Occipital lobe (tissue), 2 donors: ENCODE results near the gene CSDE1. TPM values are rescaled to one million over a fixed set of nuclear protein-coding genes. Genes with fewer than 3 reads are reported as not detected.
"Not testable (repeated sequence)": the region's sequence is repeated elsewhere in the genome, so short reads cannot be mapped to it uniquely, and the experiment has no call there.

Source experiments
- DNase-seq: peaks from one replicate; lab custom pipeline; 2025; lab: John Stamatoyannopoulos, UW
- total RNA-seq: library from RNA; depleted of rRNA; stranded (reverse); fragments of >200 nt; gene quantifications from one replicate; pipeline ENCODE4 v1.2.3, GENCODE V29; 2014

Gene CSDE1
- total RNA-seq, result 794 TPM

GRCh38 chr1:114757455-114758255 is at the start of gene CSDE1:
TSS of gene CSDE1 (minus strand) at chr1:114757984. CDS start at chr1:114739890, 18,094 bp downstream.
- DNase-seq, result peak; percentile 95

GRCh38 chr1:114804449-114804848 is 46.7 kb upstream of the CSDE1 start:
- DNase-seq, result not testable (repeated sequence)

GRCh38 chr1:114803001-114803400 is 45.2 kb upstream of the CSDE1 start:
- DNase-seq, result no peak

- no peak for DNase-seq
Observed at GRCh38 chr1:114794038-114794437, 36.3 kb upstream of the CSDE1 start.

- DNase-seq, result not testable (repeated sequence)
Observed at GRCh38 chr1:114790581-114790980, 32.8 kb upstream of the CSDE1 start.

- not testable (repeated sequence) for DNase-seq
Observed at GRCh38 chr1:114786440-114786839, 28.7 kb upstream of the CSDE1 start.

- no peak for DNase-seq
Observed at GRCh38 chr1:114782476-114782875, 24.7 kb upstream of the CSDE1 start.

- DNase-seq, result peak; percentile 88
Observed at GRCh38 chr1:114780344-114781226, 22.8 kb upstream of the CSDE1 start, which contains the start of gene SIKE1. TSS of gene SIKE1 (minus strand) at chr1:114780685. CDS start at chr1:114780607, 78 bp downstream.

GRCh38 chr1:114779722-114780121 is 21.9 kb upstream of the CSDE1 start:
- no peak for DNase-seq

- DNase-seq, result not testable (repeated sequence)
Observed at GRCh38 chr1:114776726-114777125, 18.9 kb upstream of the CSDE1 start.

GRCh38 chr1:114771992-114772391 is 14.2 kb upstream of the CSDE1 start:
- DNase-seq, result no peak

- DNase-seq, result no peak
Observed at GRCh38 chr1:114770989-114771388, 13.2 kb upstream of the CSDE1 start.

- no peak for DNase-seq
Observed at GRCh38 chr1:114764689-114765088, 6.9 kb upstream of the CSDE1 start.

- no peak for DNase-seq
Observed at GRCh38 chr1:114758256-114758832, 560 bp upstream of the CSDE1 start.

- no peak for DNase-seq
Observed at GRCh38 chr1:114756949-114757454, 782 bp downstream of the CSDE1 start.

- DNase-seq, result no peak
Observed at GRCh38 chr1:114756009-114756892, 1.5 kb downstream of the CSDE1 start.

- no peak for DNase-seq
Observed at GRCh38 chr1:114755006-114755931, 2.5 kb downstream of the CSDE1 start.

- not testable (repeated sequence) for DNase-seq
Observed at GRCh38 chr1:114753702-114754101, 4.1 kb downstream of the CSDE1 start.

GRCh38 chr1:114753143-114753542 is 4.6 kb downstream of the CSDE1 start:
- DNase-seq, result no peak
